HEK293 (cell line): ENCODE data around the gene RGL4.

ENCODE experiments used
- CTCF ChIA-PET: fragments of 350-600 bp; formaldehyde crosslinking; extraction: SDS; loops from one replicate; lab custom pipeline; 2021; ENCODE audit warnings: antibody characterized with exemption; lab: Yijun Ruan, JAX
- POLR2A ChIA-PET: fragments of 300-600 bp; formaldehyde crosslinking; extraction: SDS; loops from one replicate; lab custom pipeline; 2020; ENCODE audit warnings: antibody characterized with exemption, inconsistent platforms; lab: Yijun Ruan, JAX
- H3K27ac ChIP-seq: fragments of 200-500 bp; sonication (Bioruptor generic); 2 replicates; pipeline ENCODE4 v1.5.1; 2014; ENCODE audit warnings: low read depth, low read length, control low read depth, inconsistent platforms; ENCODE audit errors: extremely low read depth
- H3K36me3 ChIP-seq, 2 experiments: fragments of 200-500 bp in 1 of 2; sonication (Bioruptor generic) in 1 of 2; 1 replicate in 1 of 2; 2 replicates in 1 of 2; pipeline ENCODE4 v1.5.1; 2014 to 2017; ENCODE audit warnings: inconsistent platforms in 2 of 2, low read length in 2 of 2; ENCODE audit not compliant: control insufficient read depth in 2 of 2, insufficient read depth in 1 of 2
- H3K4me1 ChIP-seq: fragments of 200-500 bp; sonication (Bioruptor generic); 2 replicates; pipeline ENCODE4 v1.5.1; 2014; ENCODE audit warnings: mild to moderate bottlenecking, low read length, inconsistent platforms; ENCODE audit not compliant: control insufficient read depth, insufficient read depth
- H3K4me3 ChIP-seq: 2 replicates; pipeline ENCODE4 v1.5.1; 2011; ENCODE audit warnings: low read depth, mild to moderate bottlenecking, control low read depth, low read length, moderate library complexity
- H3K9me3 ChIP-seq: fragments of 200-500 bp; sonication (Bioruptor generic); 2 replicates; pipeline ENCODE4 v1.5.1; 2014; ENCODE audit warnings: low read depth, low read length, inconsistent platforms; ENCODE audit not compliant: control insufficient read depth, insufficient read depth
- BCL11A ChIP-seq: fragments of 450-650 bp; formaldehyde crosslinking; IDR thresholded peaks from 2 replicates; pipeline ENCODE4 v1.5.1; 2016; ENCODE audit warnings: low read depth, missing biosample characterization, missing genetic modification characterization
- HOXD13 ChIP-seq: sonication (generic); formaldehyde crosslinking; IDR thresholded peaks from 2 replicates; pipeline ENCODE4 v1.8.0; 2022; ENCODE audit warnings: missing genetic modification reagents, borderline replicate concordance
- OSR2 ChIP-seq: fragments of 450-650 bp; formaldehyde crosslinking; IDR thresholded peaks from 2 replicates; pipeline ENCODE4 v1.5.1; 2016; ENCODE audit warnings: missing biosample characterization, missing genetic modification characterization
- ZNF132 ChIP-seq: fragments of 450-650 bp; formaldehyde crosslinking; IDR thresholded peaks from 2 replicates; pipeline ENCODE4 v1.5.1; 2017; ENCODE audit warnings: missing biosample characterization, missing genetic modification characterization, borderline replicate concordance
- ZNF23 ChIP-seq: fragments of 450-650 bp; formaldehyde crosslinking; IDR thresholded peaks from 2 replicates; pipeline ENCODE4 v1.5.1; 2016; ENCODE audit warnings: missing biosample characterization, missing genetic modification characterization, borderline replicate concordance
- ZNF292 ChIP-seq: fragments of 450-650 bp; formaldehyde crosslinking; IDR thresholded peaks from 2 replicates; pipeline ENCODE4 v1.5.1; 2016; ENCODE audit warnings: low read depth, missing biosample characterization, missing genetic modification characterization, borderline replicate concordance
- ZNF366 ChIP-seq: fragments of 450-650 bp; formaldehyde crosslinking; conservative IDR thresholded peaks from 2 replicates; pipeline ENCODE4 v1.5.1; 2016; ENCODE audit warnings: missing biosample characterization, missing genetic modification characterization
- ZNF837 ChIP-seq: fragments of 450-650 bp; formaldehyde crosslinking; IDR thresholded peaks from 2 replicates; pipeline ENCODE4 v1.5.1; 2016; ENCODE audit warnings: missing biosample characterization, missing genetic modification characterization
- TF ChIP-seq, protein P1 (sequence below): fragments of 450-650 bp; formaldehyde crosslinking; IDR thresholded peaks from 2 replicates; pipeline ENCODE4 v1.5.1; 2016; ENCODE audit warnings: missing biosample characterization, missing genetic modification characterization
- TF ChIP-seq, protein P2 (sequence below): fragments of 450-650 bp; formaldehyde crosslinking; IDR thresholded peaks from 2 replicates; pipeline ENCODE4 v1.5.0; 2017; ENCODE audit warnings: missing biosample characterization, missing genetic modification characterization, borderline replicate concordance
- TF ChIP-seq, protein P3 (sequence below): fragments of 450-650 bp; formaldehyde crosslinking; IDR thresholded peaks from 2 replicates; pipeline ENCODE4 v1.5.1; 2016; ENCODE audit warnings: missing biosample characterization, missing genetic modification characterization
- TF ChIP-seq, protein P4 (sequence below): fragments of 450-650 bp; formaldehyde crosslinking; IDR thresholded peaks from 2 replicates; pipeline ENCODE4 v1.5.1; 2016; ENCODE audit warnings: missing biosample characterization, missing genetic modification characterization
- TF ChIP-seq, protein P5 (sequence below): fragments of 450-650 bp; formaldehyde crosslinking; IDR thresholded peaks from 2 replicates; pipeline ENCODE4 v1.5.1; 2017; ENCODE audit warnings: missing biosample characterization, missing genetic modification characterization
- TF ChIP-seq, protein P6 (sequence below): fragments of 450-650 bp; formaldehyde crosslinking; IDR thresholded peaks from 2 replicates; pipeline ENCODE4 v1.5.1; 2016; ENCODE audit warnings: missing biosample characterization, missing genetic modification characterization, low read depth

The RGL4 gene

DNA sequence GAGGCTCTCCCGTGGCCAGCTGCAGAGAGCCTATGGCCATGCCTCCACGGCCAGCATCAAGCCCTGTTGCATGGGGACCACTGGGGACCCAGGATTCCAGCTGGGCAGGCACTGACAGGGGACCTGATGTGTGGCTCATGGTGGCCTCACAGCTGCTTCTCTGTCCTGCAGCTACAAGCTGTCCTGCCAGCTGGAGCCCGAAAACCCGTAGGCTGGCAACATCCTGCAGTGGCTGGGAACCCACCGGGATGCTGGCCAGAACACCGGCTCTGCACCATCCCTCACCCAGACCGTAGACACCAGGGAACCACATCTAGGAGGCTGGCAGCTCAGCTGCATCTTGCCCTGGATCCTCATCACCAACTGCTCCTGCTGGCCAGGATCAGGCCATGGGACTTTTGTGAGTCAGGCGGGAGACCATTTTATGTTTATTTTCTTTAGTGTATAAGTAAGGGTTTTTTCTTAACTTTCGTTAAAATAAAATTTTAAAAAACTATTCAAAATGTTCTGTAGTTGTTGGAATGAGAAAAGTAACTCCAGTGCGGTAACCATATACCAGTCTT, 7.9 kb downstream of the RGL4 start:
- Histone ChIP-seq H3K4me3 (no peak overlapping the region), H3K36me3 (peaks cover 23 to 98% of the 10 kb centered on the region in 2 experiments), H3K9me3 (no peaks in the 10 kb centered on the region), H3K4me1 (no peaks in the 10 kb centered on the region), H3K27ac (no peak overlapping the region)
- POLR2A ChIA-PET, result interaction anchor here (1.2 kb wide), 1 partner anchor 52 kb away, joined by 3 read pairs; the partner anchor contains the start of gene ZNF70
- CTCF ChIA-PET, result no interaction called here
- TF ChIP-seq, protein P1, sequence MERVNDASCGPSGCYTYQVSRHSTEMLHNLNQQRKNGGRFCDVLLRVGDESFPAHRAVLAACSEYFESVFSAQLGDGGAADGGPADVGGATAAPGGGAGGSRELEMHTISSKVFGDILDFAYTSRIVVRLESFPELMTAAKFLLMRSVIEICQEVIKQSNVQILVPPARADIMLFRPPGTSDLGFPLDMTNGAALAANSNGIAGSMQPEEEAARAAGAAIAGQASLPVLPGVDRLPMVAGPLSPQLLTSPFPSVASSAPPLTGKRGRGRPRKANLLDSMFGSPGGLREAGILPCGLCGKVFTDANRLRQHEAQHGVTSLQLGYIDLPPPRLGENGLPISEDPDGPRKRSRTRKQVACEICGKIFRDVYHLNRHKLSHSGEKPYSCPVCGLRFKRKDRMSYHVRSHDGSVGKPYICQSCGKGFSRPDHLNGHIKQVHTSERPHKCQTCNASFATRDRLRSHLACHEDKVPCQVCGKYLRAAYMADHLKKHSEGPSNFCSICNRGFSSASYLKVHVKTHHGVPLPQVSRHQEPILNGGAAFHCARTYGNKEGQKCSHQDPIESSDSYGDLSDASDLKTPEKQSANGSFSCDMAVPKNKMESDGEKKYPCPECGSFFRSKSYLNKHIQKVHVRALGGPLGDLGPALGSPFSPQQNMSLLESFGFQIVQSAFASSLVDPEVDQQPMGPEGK, result no peak
- TF ChIP-seq, protein P2, sequence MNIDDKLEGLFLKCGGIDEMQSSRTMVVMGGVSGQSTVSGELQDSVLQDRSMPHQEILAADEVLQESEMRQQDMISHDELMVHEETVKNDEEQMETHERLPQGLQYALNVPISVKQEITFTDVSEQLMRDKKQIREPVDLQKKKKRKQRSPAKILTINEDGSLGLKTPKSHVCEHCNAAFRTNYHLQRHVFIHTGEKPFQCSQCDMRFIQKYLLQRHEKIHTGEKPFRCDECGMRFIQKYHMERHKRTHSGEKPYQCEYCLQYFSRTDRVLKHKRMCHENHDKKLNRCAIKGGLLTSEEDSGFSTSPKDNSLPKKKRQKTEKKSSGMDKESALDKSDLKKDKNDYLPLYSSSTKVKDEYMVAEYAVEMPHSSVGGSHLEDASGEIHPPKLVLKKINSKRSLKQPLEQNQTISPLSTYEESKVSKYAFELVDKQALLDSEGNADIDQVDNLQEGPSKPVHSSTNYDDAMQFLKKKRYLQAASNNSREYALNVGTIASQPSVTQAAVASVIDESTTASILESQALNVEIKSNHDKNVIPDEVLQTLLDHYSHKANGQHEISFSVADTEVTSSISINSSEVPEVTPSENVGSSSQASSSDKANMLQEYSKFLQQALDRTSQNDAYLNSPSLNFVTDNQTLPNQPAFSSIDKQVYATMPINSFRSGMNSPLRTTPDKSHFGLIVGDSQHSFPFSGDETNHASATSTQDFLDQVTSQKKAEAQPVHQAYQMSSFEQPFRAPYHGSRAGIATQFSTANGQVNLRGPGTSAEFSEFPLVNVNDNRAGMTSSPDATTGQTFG, result no peak
- no peak for TF ChIP-seq ZNF366 (tag by site-specific recombination)
- no peak for TF ChIP-seq ZNF23

DNA sequence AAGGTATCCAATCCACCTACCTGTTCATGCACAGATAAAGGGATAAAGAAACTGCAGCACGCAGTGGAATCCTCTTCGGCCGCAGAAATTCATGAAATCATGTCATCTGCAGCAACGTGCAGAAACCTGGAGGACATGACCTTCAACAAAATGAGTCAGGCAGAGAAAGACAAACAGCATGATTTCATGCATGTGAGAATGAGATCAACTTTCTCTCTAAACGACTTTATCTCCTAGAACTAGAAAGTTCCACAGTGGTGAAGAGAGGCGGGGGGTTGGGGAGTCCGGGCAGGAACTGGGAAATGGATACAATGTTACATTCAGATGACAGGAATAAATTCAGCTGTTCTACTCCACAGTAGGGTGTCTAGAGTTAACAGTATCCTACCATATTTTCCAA, 9.9 kb downstream of the RGL4 start:
- H3K36me3 ChIP-seq, result peaks cover 26 to 98% of the 10 kb centered on the region in 2 experiments
- no peak for TF ChIP-seq HOXD13
- TF ChIP-seq, protein P3, sequence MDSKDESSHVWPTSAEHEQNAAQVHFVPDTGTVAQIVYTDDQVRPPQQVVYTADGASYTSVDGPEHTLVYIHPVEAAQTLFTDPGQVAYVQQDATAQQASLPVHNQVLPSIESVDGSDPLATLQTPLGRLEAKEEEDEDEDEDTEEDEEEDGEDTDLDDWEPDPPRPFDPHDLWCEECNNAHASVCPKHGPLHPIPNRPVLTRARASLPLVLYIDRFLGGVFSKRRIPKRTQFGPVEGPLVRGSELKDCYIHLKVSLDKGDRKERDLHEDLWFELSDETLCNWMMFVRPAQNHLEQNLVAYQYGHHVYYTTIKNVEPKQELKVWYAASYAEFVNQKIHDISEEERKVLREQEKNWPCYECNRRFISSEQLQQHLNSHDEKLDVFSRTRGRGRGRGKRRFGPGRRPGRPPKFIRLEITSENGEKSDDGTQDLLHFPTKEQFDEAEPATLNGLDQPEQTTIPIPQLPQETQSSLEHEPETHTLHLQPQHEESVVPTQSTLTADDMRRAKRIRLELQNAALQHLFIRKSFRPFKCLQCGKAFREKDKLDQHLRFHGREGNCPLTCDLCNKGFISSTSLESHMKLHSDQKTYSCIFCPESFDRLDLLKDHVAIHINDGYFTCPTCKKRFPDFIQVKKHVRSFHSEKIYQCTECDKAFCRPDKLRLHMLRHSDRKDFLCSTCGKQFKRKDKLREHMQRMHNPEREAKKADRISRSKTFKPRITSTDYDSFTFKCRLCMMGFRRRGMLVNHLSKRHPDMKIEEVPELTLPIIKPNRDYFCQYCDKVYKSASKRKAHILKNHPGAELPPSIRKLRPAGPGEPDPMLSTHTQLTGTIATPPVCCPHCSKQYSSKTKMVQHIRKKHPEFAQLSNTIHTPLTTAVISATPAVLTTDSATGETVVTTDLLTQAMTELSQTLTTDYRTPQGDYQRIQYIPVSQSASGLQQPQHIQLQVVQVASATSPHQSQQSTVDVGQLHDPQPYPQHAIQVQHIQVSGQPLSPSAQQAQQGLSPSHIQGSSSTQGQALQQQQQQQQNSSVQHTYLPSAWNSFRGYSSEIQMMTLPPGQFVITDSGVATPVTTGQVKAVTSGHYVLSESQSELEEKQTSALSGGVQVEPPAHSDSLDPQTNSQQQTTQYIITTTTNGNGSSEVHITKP (tag by site-specific recombination), result 0 out of 2 replicates have a peak, but pooled peaks have one; percentile 14
- TF ChIP-seq, all 188 proteins: peak for 1
- H3K27ac ChIP-seq, result no peak overlapping the region
- H3K4me1 ChIP-seq, result no peaks in the 10 kb centered on the region
- POLR2A ChIA-PET, result no interaction called here
- CTCF ChIA-PET, result no interaction called here
- no peaks in the 10 kb centered on the region for H3K9me3 ChIP-seq
- no peak overlapping the region for H3K4me3 ChIP-seq

DNA sequence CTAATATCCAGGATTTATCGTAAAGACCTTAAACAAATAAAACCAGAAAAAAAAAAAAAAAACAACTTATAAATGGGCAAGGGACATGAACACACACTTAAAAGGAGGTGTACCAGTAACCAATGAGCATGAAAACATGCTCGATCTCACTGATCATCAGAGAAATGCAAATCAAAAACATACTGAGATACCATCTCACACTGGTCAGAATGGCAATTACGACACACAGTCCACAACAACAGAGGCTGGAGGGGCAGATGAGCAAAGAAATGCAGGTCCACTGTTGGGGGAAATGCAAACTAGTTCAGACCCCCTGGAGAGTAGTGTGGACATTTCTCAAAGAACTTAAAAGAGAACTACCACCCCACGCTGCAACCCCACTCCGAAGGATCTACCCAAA, 13.2 kb downstream of the RGL4 start:
- H3K9me3 ChIP-seq, result no peaks in the 10 kb centered on the region
- H3K36me3 ChIP-seq, result peaks cover 45 to 98% of the 10 kb centered on the region in 2 experiments
- no peaks in the 10 kb centered on the region for H3K4me1 ChIP-seq
- no peak overlapping the region for H3K4me3 ChIP-seq
- CTCF ChIA-PET, result no interaction called here
- no peak overlapping the region for H3K27ac ChIP-seq
- POLR2A ChIA-PET, result interaction anchor here (1.2 kb wide), 1 partner anchor 15 kb away, joined by 3 read pairs; no protein-coding TSS in a partner anchor
- TF ChIP-seq BCL11A (tag by site-specific recombination), result no peak
- no peak for TF ChIP-seq ZNF292 (tag by site-specific recombination)
- no peak for TF ChIP-seq OSR2 (tag by site-specific recombination)
- TF ChIP-seq, protein P4, sequence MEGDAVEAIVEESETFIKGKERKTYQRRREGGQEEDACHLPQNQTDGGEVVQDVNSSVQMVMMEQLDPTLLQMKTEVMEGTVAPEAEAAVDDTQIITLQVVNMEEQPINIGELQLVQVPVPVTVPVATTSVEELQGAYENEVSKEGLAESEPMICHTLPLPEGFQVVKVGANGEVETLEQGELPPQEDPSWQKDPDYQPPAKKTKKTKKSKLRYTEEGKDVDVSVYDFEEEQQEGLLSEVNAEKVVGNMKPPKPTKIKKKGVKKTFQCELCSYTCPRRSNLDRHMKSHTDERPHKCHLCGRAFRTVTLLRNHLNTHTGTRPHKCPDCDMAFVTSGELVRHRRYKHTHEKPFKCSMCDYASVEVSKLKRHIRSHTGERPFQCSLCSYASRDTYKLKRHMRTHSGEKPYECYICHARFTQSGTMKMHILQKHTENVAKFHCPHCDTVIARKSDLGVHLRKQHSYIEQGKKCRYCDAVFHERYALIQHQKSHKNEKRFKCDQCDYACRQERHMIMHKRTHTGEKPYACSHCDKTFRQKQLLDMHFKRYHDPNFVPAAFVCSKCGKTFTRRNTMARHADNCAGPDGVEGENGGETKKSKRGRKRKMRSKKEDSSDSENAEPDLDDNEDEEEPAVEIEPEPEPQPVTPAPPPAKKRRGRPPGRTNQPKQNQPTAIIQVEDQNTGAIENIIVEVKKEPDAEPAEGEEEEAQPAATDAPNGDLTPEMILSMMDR (tag by site-specific recombination), result no peak
- TF ChIP-seq, protein P5, sequence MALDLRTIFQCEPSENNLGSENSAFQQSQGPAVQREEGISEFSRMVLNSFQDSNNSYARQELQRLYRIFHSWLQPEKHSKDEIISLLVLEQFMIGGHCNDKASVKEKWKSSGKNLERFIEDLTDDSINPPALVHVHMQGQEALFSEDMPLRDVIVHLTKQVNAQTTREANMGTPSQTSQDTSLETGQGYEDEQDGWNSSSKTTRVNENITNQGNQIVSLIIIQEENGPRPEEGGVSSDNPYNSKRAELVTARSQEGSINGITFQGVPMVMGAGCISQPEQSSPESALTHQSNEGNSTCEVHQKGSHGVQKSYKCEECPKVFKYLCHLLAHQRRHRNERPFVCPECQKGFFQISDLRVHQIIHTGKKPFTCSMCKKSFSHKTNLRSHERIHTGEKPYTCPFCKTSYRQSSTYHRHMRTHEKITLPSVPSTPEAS, result no peak
- TF ChIP-seq ZNF132 (tag by site-specific recombination), result no peak
- no peak for TF ChIP-seq ZNF837 (tag by site-specific recombination)
- TF ChIP-seq, protein P6, sequence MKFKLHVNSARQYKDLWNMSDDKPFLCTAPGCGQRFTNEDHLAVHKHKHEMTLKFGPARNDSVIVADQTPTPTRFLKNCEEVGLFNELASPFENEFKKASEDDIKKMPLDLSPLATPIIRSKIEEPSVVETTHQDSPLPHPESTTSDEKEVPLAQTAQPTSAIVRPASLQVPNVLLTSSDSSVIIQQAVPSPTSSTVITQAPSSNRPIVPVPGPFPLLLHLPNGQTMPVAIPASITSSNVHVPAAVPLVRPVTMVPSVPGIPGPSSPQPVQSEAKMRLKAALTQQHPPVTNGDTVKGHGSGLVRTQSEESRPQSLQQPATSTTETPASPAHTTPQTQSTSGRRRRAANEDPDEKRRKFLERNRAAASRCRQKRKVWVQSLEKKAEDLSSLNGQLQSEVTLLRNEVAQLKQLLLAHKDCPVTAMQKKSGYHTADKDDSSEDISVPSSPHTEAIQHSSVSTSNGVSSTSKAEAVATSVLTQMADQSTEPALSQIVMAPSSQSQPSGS, result no peak
